Liver (tissue), 9 donors: Measurements from ENCODE around the gene CUL1. TPM values are rescaled to one million over a fixed set of nuclear protein-coding genes. Genes with fewer than 3 reads are reported as not detected.

Source experiments
- DNase-seq: peaks from one replicate; pipeline ENCODE4 v3.0.0-alpha.2; 2017; ENCODE audit warnings: low spot score
- H3K27ac ChIP-seq, 2 donors: one replicate each; pipeline ENCODE4 v1.7.0; 2013; ENCODE audit warnings: inconsistent platforms in 2 of 2, low read length in 2 of 2, control low read depth in 1 of 2, low read depth in 1 of 2, mild to moderate bottlenecking in 1 of 2
- H3K27me3 ChIP-seq, 4 donors: one replicate each; pipeline versions ENCODE4 v1.6.1 to v1.7.0; 2013; ENCODE audit warnings: low read length in 3 of 4, inconsistent platforms in 1 of 4, mild to moderate bottlenecking in 1 of 4, moderate library complexity in 1 of 4; ENCODE audit not compliant: control insufficient read depth in 4 of 4, insufficient read depth in 4 of 4
- H3K36me3 ChIP-seq, 4 donors: one replicate each; pipeline versions ENCODE4 v1.6.1 to v1.7.0; 2013; ENCODE audit warnings: low read length in 3 of 4, mild to moderate bottlenecking in 3 of 4, low read depth in 1 of 4, moderate library complexity in 1 of 4; ENCODE audit not compliant: control insufficient read depth in 4 of 4, insufficient read depth in 3 of 4
- H3K4me1 ChIP-seq, 4 donors: one replicate each; pipeline versions ENCODE4 v1.6.1 to v1.7.0; 2013; ENCODE audit warnings: low read length in 3 of 4, mild to moderate bottlenecking in 3 of 4, moderate library complexity in 1 of 4; ENCODE audit not compliant: control insufficient read depth in 4 of 4, insufficient read depth in 4 of 4
- H3K4me3 ChIP-seq, 3 donors: one replicate each; pipeline versions ENCODE4 v1.6.1 to v1.7.0; 2013; ENCODE audit warnings: low read length in 3 of 3, control low read depth in 1 of 3, low read depth in 1 of 3, mild to moderate bottlenecking in 1 of 3
- H3K9ac ChIP-seq, 2 donors: one replicate each; pipeline ENCODE4 v1.7.0; 2013; ENCODE audit warnings: low read length in 2 of 2, mild to moderate bottlenecking in 2 of 2, moderate library complexity in 2 of 2, control low read depth in 1 of 2, low read depth in 1 of 2
- H3K9me3 ChIP-seq, 4 donors: one replicate each; pipeline versions ENCODE4 v1.6.1 to v1.7.0; 2013; ENCODE audit warnings: low read length in 3 of 4; ENCODE audit not compliant: control insufficient read depth in 4 of 4
- ATF3 ChIP-seq: IDR thresholded peaks from 2 replicates; pipeline ENCODE4 v1.6.1; 2016; ENCODE audit warnings: antibody characterized with exemption
- FOXA1 ChIP-seq: IDR thresholded peaks from 2 replicates; pipeline ENCODE4 v1.6.1; 2016; ENCODE audit warnings: antibody characterized with exemption
- FOXA2 ChIP-seq: IDR thresholded peaks from 2 replicates; pipeline ENCODE4 v1.6.1; 2016; ENCODE audit warnings: antibody characterized with exemption
- GABPA ChIP-seq, 2 donors: IDR thresholded peaks in 1 of 2; conservative IDR thresholded peaks in 1 of 2; 2 replicates each; pipeline ENCODE4 v1.6.1; 2016; ENCODE audit warnings: antibody characterized with exemption in 2 of 2, mild to moderate bottlenecking in 1 of 2, moderate library complexity in 1 of 2
- HNF4A ChIP-seq, 2 donors: conservative IDR thresholded peaks; 2 replicates each; pipeline ENCODE4 v1.6.1; 2016; ENCODE audit warnings: antibody characterized with exemption in 2 of 2, mild to moderate bottlenecking in 2 of 2
- HNF4G ChIP-seq: IDR thresholded peaks from 2 replicates; pipeline ENCODE4 v1.6.1; 2016; ENCODE audit warnings: antibody characterized with exemption
- JUND ChIP-seq, 2 donors: IDR thresholded peaks; 2 replicates each; pipeline ENCODE4 v1.6.1; 2016; ENCODE audit warnings: antibody characterized with exemption in 2 of 2
- NR2F2 ChIP-seq: IDR thresholded peaks from 2 replicates; pipeline ENCODE4 v1.6.1; 2016; ENCODE audit warnings: antibody characterized with exemption
- RAD21 ChIP-seq, 2 donors: IDR thresholded peaks; 2 replicates each; pipeline ENCODE4 v1.6.1; 2016; ENCODE audit warnings: antibody characterized with exemption in 2 of 2, mild to moderate bottlenecking in 2 of 2
- RXRA ChIP-seq, 2 donors: IDR thresholded peaks; 2 replicates each; pipeline ENCODE4 v1.6.1; 2017 to 2018; ENCODE audit warnings: antibody characterized with exemption in 2 of 2, mild to moderate bottlenecking in 1 of 2
- TAF1 ChIP-seq: conservative IDR thresholded peaks from 2 replicates; pipeline ENCODE4 v1.6.1; 2016; ENCODE audit warnings: antibody characterized with exemption, mild to moderate bottlenecking
- YY1 ChIP-seq: IDR thresholded peaks from 2 replicates; pipeline ENCODE4 v1.6.1; 2016; ENCODE audit warnings: antibody characterized with exemption, mild to moderate bottlenecking
- WGBS: extraction: QIAGEN DNeasy Blood & Tissue Kit; methylation state at CpG from one replicate; pipeline ENCODE4 v1.1.7; 2013; 5-methylcytosine and 5-hydroxymethylcytosine counted together
- polyA plus RNA-seq, 2 donors: library from polyadenylated mRNA; stranded (reverse) in 1 of 2; unstranded in 1 of 2; fragments of 200-250 nt in 1 of 2; fragments of >200 nt in 1 of 2; fragmentation: Nextera tagmentation in 1 of 2; extraction: Ambion mirVana in 1 of 2; gene quantifications; one replicate each; pipeline versions ENCODE4 v1.2.1 to v1.2.3, GENCODE V29; 2013 to 2015
- total RNA-seq, 2 donors: library from RNA; depleted of rRNA; stranded (reverse); fragments of >200 nt; gene quantifications; one replicate each; pipeline ENCODE4 v1.2.3, GENCODE V29; 2014
- TF ChIP-seq, protein P1 (sequence below): IDR thresholded peaks from 2 replicates; pipeline ENCODE4 v1.6.1; 2016; ENCODE audit warnings: antibody characterized with exemption
- TF ChIP-seq, protein P2 (sequence below): fragments of 150-350 bp; IDR thresholded peaks from 2 replicates; pipeline ENCODE4 v1.5.1; 2017; ENCODE audit warnings: improper control_type of control experiment, low read depth, low read length; ENCODE audit not compliant: missing input control
- TF ChIP-seq, protein P3 (sequence below): IDR thresholded peaks from 2 replicates; pipeline ENCODE4 v1.6.1; 2016; ENCODE audit warnings: antibody characterized with exemption, mild to moderate bottlenecking
- donor health status: healthy.
- donor health status: healthy.
- donor health status: healthy.
- donor health status: healthy.
- donor health status: healthy.

Gene CUL1
- total and polyA plus RNA-seq, 4 donors, result 21.7 to 56.7 (median 26.7) TPM

DNA sequence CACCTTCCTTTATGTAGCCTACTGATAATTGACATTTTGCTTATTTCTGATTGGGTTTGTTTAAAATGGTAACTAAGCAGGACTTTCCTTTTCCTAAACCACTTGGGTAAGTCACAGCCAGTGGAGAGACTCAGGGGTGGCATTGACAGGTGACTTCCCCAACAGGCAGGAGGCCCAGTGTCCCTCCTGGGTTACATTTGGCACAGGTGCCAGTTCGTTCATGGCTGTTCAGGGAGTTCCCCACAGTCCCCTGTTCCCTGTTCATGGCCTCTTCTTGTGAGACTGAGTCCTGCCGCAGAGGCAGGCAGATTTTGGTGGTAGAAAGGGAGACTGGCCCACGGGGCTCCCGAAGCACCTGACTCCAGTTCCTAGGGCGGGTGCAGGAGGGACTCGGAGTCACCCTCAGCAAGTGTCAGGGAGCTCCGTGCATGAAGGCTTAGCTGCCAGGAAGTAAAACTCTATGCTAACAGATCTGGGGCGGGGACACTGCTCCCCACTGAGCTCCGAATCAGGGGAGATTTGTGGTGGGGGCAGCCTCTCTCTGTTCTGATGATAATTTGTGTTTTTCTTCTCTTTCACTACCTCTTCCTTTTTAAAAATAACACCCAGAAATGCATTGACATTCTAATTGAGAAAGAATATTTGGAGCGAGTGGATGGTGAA lies 101.3 kb downstream of the CUL1 start:
- DNase-seq, result no peak
- WGBS, result 93% methylated on average over 10 of the region's 10 CpGs
- peaks cover 26 to 62% (median 50%) of the 10 kb centered on the region in 4 donors for H3K36me3 ChIP-seq
- no peaks in the 10 kb centered on the region for H3K4me1 ChIP-seq
- no peak overlapping the region for H3K4me3 ChIP-seq
- H3K9me3 ChIP-seq, result no peaks in the 10 kb centered on the region
- H3K27me3 ChIP-seq, result no peaks in the 10 kb centered on the region
- H3K27ac ChIP-seq, result no peak overlapping the region
- TF ChIP-seq GABPA (IDR thresholded peaks at IDR 0.05 in 1 of 2, conservative IDR thresholded peaks at IDR 0.05 in 1 of 2) (no peak), YY1 (no peak), RXRA (IDR thresholded peaks at IDR 0.05) (no peak), NR2F2 (no peak), HNF4A (conservative IDR thresholded peaks at IDR 0.05) (no peak), JUND (IDR thresholded peaks at IDR 0.05) (no peak), FOXA2 (no peak), ATF3 (no peak), RAD21 (IDR thresholded peaks at IDR 0.05) (no peak), TAF1 (no peak)
- TF ChIP-seq, protein P1, sequence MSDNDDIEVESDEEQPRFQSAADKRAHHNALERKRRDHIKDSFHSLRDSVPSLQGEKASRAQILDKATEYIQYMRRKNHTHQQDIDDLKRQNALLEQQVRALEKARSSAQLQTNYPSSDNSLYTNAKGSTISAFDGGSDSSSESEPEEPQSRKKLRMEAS, result no peak
- TF ChIP-seq, protein P2, sequence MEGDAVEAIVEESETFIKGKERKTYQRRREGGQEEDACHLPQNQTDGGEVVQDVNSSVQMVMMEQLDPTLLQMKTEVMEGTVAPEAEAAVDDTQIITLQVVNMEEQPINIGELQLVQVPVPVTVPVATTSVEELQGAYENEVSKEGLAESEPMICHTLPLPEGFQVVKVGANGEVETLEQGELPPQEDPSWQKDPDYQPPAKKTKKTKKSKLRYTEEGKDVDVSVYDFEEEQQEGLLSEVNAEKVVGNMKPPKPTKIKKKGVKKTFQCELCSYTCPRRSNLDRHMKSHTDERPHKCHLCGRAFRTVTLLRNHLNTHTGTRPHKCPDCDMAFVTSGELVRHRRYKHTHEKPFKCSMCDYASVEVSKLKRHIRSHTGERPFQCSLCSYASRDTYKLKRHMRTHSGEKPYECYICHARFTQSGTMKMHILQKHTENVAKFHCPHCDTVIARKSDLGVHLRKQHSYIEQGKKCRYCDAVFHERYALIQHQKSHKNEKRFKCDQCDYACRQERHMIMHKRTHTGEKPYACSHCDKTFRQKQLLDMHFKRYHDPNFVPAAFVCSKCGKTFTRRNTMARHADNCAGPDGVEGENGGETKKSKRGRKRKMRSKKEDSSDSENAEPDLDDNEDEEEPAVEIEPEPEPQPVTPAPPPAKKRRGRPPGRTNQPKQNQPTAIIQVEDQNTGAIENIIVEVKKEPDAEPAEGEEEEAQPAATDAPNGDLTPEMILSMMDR, result no peak
- H3K9ac ChIP-seq, result no peak overlapping the region

DNA sequence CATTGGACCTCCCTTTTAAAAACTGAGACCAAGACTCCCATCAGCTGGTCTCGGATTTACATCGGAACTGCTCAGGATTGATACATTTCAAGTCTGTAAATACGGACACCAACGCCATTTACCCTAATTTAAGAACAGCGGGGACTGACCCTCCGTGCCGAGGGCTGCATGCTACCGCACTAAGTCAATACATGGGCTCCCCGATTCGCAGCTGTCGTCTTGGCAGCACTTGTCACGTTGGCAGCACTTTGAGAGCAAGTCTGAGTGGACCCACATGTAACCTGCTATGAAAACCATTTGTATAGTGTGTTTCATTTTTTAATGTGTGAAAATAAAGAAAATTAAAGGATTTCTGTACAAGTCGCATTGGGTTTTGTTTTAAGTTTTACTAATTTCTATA lies 102.0 kb downstream of the CUL1 start:
- H3K36me3 ChIP-seq, result peaks cover 24 to 60% (median 49%) of the 10 kb centered on the region in 4 donors
- no peak for TF ChIP-seq RAD21 (IDR thresholded peaks at IDR 0.05)
- TF ChIP-seq YY1, result no peak
- no peak for TF ChIP-seq ATF3
- DNase-seq, result no peak
- no peak overlapping the region for H3K27ac ChIP-seq
- no peaks in the 10 kb centered on the region for H3K27me3 ChIP-seq
- H3K4me1 ChIP-seq, result no peaks in the 10 kb centered on the region
- no peaks in the 10 kb centered on the region for H3K9me3 ChIP-seq
- H3K4me3 ChIP-seq, result no peak overlapping the region
- no peak overlapping the region for H3K9ac ChIP-seq
- 95% methylated on average over 13 of the region's 13 CpGs for WGBS

DNA sequence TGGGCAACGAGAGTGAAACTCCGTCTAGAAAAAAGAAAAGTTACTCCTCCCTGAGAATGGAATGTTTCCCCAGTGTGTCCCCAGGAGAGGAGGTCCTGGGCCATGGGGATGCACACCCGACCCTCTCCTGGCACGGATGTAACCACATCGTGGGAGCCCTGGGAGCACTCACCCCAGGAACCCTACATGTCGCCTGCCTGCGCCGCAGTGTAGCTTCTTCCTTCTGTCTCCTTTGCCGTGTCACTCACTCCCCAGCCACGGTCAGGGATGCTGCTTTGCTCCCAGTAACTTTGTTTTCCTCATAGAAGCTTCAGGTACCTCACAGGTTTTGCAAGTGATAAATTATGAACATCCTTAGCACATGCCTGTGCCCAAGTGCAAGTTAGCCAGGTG lies 103.4 kb downstream of the CUL1 start:
- DNase-seq, result no peak
- WGBS, result 97% methylated on average over 10 of the region's 10 CpGs
- H3K27me3 ChIP-seq, result no peaks in the 10 kb centered on the region
- peaks cover 19 to 54% (median 39%) of the 10 kb centered on the region in 4 donors for H3K36me3 ChIP-seq
- no peak overlapping the region for H3K27ac ChIP-seq
- no peaks in the 10 kb centered on the region for H3K4me1 ChIP-seq
- H3K9ac ChIP-seq, result no peak overlapping the region
- no peaks in the 10 kb centered on the region for H3K9me3 ChIP-seq
- no peak overlapping the region for H3K4me3 ChIP-seq
- TF ChIP-seq ATF3, result no peak
- no peak for TF ChIP-seq HNF4A (conservative IDR thresholded peaks at IDR 0.05)
- no peak for TF ChIP-seq HNF4G
- TF ChIP-seq FOXA1, result no peak
- TF ChIP-seq, protein P1, result no peak
- no peak for TF ChIP-seq RXRA (IDR thresholded peaks at IDR 0.05)
- TF ChIP-seq FOXA2, result no peak
- no peak for TF ChIP-seq RAD21 (IDR thresholded peaks at IDR 0.05)
- TF ChIP-seq NR2F2, result no peak
- TF ChIP-seq, protein P2, result no peak
- TF ChIP-seq, protein P3, sequence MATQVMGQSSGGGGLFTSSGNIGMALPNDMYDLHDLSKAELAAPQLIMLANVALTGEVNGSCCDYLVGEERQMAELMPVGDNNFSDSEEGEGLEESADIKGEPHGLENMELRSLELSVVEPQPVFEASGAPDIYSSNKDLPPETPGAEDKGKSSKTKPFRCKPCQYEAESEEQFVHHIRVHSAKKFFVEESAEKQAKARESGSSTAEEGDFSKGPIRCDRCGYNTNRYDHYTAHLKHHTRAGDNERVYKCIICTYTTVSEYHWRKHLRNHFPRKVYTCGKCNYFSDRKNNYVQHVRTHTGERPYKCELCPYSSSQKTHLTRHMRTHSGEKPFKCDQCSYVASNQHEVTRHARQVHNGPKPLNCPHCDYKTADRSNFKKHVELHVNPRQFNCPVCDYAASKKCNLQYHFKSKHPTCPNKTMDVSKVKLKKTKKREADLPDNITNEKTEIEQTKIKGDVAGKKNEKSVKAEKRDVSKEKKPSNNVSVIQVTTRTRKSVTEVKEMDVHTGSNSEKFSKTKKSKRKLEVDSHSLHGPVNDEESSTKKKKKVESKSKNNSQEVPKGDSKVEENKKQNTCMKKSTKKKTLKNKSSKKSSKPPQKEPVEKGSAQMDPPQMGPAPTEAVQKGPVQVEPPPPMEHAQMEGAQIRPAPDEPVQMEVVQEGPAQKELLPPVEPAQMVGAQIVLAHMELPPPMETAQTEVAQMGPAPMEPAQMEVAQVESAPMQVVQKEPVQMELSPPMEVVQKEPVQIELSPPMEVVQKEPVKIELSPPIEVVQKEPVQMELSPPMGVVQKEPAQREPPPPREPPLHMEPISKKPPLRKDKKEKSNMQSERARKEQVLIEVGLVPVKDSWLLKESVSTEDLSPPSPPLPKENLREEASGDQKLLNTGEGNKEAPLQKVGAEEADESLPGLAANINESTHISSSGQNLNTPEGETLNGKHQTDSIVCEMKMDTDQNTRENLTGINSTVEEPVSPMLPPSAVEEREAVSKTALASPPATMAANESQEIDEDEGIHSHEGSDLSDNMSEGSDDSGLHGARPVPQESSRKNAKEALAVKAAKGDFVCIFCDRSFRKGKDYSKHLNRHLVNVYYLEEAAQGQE, result no peak
- no peak for TF ChIP-seq JUND (IDR thresholded peaks at IDR 0.05)
